HCT116 (cell line): ENCODE results near the gene SPATA3. TPM values are rescaled to one million over a fixed set of nuclear protein-coding genes. Genes with fewer than 3 reads are reported as not detected.

ENCODE experiments used
- ATAC-seq: fragments of 200-7000 bp; cut with Tn5 transposase; 2 replicates; pipeline ENCODE4 v1.9.1; 2020; ENCODE audit warnings: mild to moderate bottlenecking, moderate library complexity
- BruUV-seq: library from RNA; stranded (reverse); fragments of 400-500 nt; replicated peaks from 2 replicates; lab custom pipeline; 2021; lab: Mats Ljungman, UMichigan
- CTCF ChIA-PET: fragments of 300-600 bp; sonication (Branson Sonifier 250); formaldehyde crosslinking; loops from one replicate; lab custom pipeline; 2021; ENCODE audit warnings: antibody characterized with exemption; lab: Charles Lee
- POLR2A ChIA-PET: fragments of 300-600, 350-600 bp; sonication (Branson Sonifier 250); formaldehyde crosslinking; loops from one replicate; lab custom pipeline; 2021; ENCODE audit warnings: antibody characterized with exemption; lab: Charles Lee
- RAD21 ChIA-PET, 2 experiments: fragments of 300-600 bp; sonication (Branson Sonifier 250); formaldehyde crosslinking; loops; one replicate each; lab custom pipeline; 2023; ENCODE audit warnings: low total read pairs in 2 of 2; ENCODE audit not compliant: uncharacterized antibody in 2 of 2, unreplicated experiment in 2 of 2, low non-redundant PET in 1 of 2; lab: Charles Lee
- DNase-seq: peaks from one replicate; pipeline ENCODE4 v3.0.0-alpha.2; 2010; ENCODE audit warnings: low read depth, low spot score
- H2AFZ ChIP-seq: fragments of 200-600 bp; shearing (Covaris generic), sonication (generic); 2 replicates; pipeline ENCODE4 v1.6.1; 2017; ENCODE audit warnings: low read depth, mixed run types, mixed read lengths, antibody characterized with exemption, low read length; ENCODE audit not compliant: poor library complexity, severe bottlenecking
- H3K27ac ChIP-seq: 2 replicates; pipeline ENCODE4 v1.5.1; 2012; ENCODE audit warnings: low read depth, low read length
- H3K27me3 ChIP-seq: fragments of 200-600 bp; sonication (generic); 2 replicates; pipeline ENCODE4 v1.6.1; 2016; ENCODE audit warnings: mixed run types, low read length, mixed read lengths; ENCODE audit not compliant: insufficient read depth
- H3K36me3 ChIP-seq, 2 experiments: fragments of 200-500 bp in 1 of 2; fragments of 200-600 bp in 1 of 2; sonication (Bioruptor generic) in 1 of 2; sonication (generic) in 1 of 2; 2 replicates each; pipeline versions ENCODE4 v1.5.1 to v1.6.1; 2014 to 2016; ENCODE audit warnings: low read length in 2 of 2, inconsistent platforms in 1 of 2, mixed read lengths in 1 of 2, mixed run types in 1 of 2; ENCODE audit not compliant: insufficient read depth in 2 of 2, control insufficient read depth in 1 of 2
- H3K4me1 ChIP-seq, 2 experiments: fragments of 200-600 bp in 1 of 2; sonication (generic) in 1 of 2; 2 replicates each; pipeline versions ENCODE4 v1.5.1 to v1.6.1; 2012 to 2017; ENCODE audit warnings: low read length in 2 of 2, inconsistent platforms in 1 of 2, mild to moderate bottlenecking in 1 of 2, mixed read lengths in 1 of 2, mixed run types in 1 of 2, moderate library complexity in 1 of 2; ENCODE audit not compliant: insufficient read depth in 2 of 2, control insufficient read depth in 1 of 2
- H3K4me2 ChIP-seq: fragments of 200-600 bp; sonication (generic); 2 replicates; pipeline ENCODE4 v1.6.1; 2017; ENCODE audit warnings: mixed run types, low read length, mixed read lengths
- H3K4me3 ChIP-seq, 2 experiments: fragments of 200-600 bp in 1 of 2; sonication (generic) in 1 of 2; replicated peaks in 1 of 2; 2 replicates each; pipeline ENCODE4 v1.5.1; 2011 to 2016; ENCODE audit warnings: low read length in 2 of 2, control low read depth in 1 of 2, low read depth in 1 of 2, mild to moderate bottlenecking in 1 of 2, mixed read lengths in 1 of 2, mixed run types in 1 of 2
- H3K79me2 ChIP-seq: fragments of 200-600 bp; sonication (generic); 2 replicates; pipeline ENCODE4 v1.6.1; 2017; ENCODE audit warnings: mild to moderate bottlenecking, mixed run types, low read length, moderate library complexity, mixed read lengths; ENCODE audit not compliant: insufficient read depth
- H3K9ac ChIP-seq: fragments of 200-600 bp; sonication (generic); 2 replicates; pipeline ENCODE4 v1.6.1; 2016; ENCODE audit warnings: low read length, mixed read lengths
- H3K9me2 ChIP-seq: fragments of 200-600 bp; sonication (generic), shearing (Covaris generic); 2 replicates; pipeline ENCODE4 v1.6.1; 2017; ENCODE audit warnings: mixed run types, mild to moderate bottlenecking, moderate library complexity; ENCODE audit not compliant: insufficient read depth
- H3K9me3 ChIP-seq, 2 experiments: fragments of 200-500 bp in 1 of 2; fragments of 200-600 bp in 1 of 2; sonication (Bioruptor generic) in 1 of 2; sonication (generic) in 1 of 2; 2 replicates each; pipeline ENCODE4 v1.6.1; 2014 to 2017; ENCODE audit warnings: low read length in 2 of 2, mixed read lengths in 2 of 2, inconsistent platforms in 1 of 2, low read depth in 1 of 2, mild to moderate bottlenecking in 1 of 2, mixed run types in 1 of 2, moderate library complexity in 1 of 2; ENCODE audit not compliant: control insufficient read depth in 1 of 2, insufficient read depth in 1 of 2
- H4K20me1 ChIP-seq: fragments of 200-600 bp; sonication (generic), shearing (Covaris generic); 2 replicates; pipeline ENCODE4 v1.6.1; 2017; ENCODE audit warnings: mixed run types, mild to moderate bottlenecking, moderate library complexity; ENCODE audit not compliant: insufficient read depth
- ATF3 ChIP-seq: IDR thresholded peaks from 2 replicates; pipeline ENCODE4 v1.6.1; 2012
- CBX3 ChIP-seq: IDR thresholded peaks from 2 replicates; pipeline ENCODE4 v1.6.1; 2012; ENCODE audit warnings: low read depth
- CEBPB ChIP-seq: IDR thresholded peaks from 2 replicates; pipeline ENCODE4 v1.6.1; 2012; ENCODE audit warnings: low read depth
- EGR1 ChIP-seq: IDR thresholded peaks from 2 replicates; pipeline ENCODE4 v1.6.1; 2012; ENCODE audit warnings: low read depth
- ELF1 ChIP-seq: IDR thresholded peaks from 2 replicates; pipeline ENCODE4 v1.6.1; 2012; ENCODE audit warnings: low read depth, borderline replicate concordance
- EZH2 ChIP-seq: fragments of 200-600 bp; sonication (generic); IDR thresholded peaks from 2 replicates; pipeline ENCODE4 v1.6.1; 2017; ENCODE audit warnings: antibody characterized with exemption, mixed run types
- EZH2phosphoT487 ChIP-seq: fragments of 200-600 bp; IDR thresholded peaks from 2 replicates; pipeline ENCODE4 v1.6.1; 2018; ENCODE audit warnings: antibody characterized with exemption, borderline replicate concordance
- JUND ChIP-seq: IDR thresholded peaks from 2 replicates; pipeline ENCODE4 v1.6.1; 2012
- MAX ChIP-seq: IDR thresholded peaks from 2 replicates; pipeline ENCODE4 v1.6.1; 2012
- POLR2A ChIP-seq: IDR thresholded peaks from 2 replicates; pipeline ENCODE4 v1.7.0; 2011; ENCODE audit warnings: borderline replicate concordance; ENCODE audit not compliant: insufficient read depth, insufficient read length; ENCODE audit errors: extremely low read depth
- RAD21 ChIP-seq: IDR thresholded peaks from 2 replicates; pipeline ENCODE4 v1.6.1; 2012; ENCODE audit warnings: low read depth, mild to moderate bottlenecking
- REST ChIP-seq: IDR thresholded peaks from 2 replicates; pipeline ENCODE4 v1.6.1; 2012; ENCODE audit warnings: low read depth
- SRF ChIP-seq: IDR thresholded peaks from 2 replicates; pipeline ENCODE4 v1.6.1; 2012; ENCODE audit warnings: low read depth
- TCF7L2 ChIP-seq: IDR thresholded peaks from 2 replicates; pipeline ENCODE4 v1.7.0; 2011; ENCODE audit warnings: borderline replicate concordance, inconsistent platforms; ENCODE audit not compliant: insufficient read depth, insufficient read length; ENCODE audit errors: extremely low read depth
- ZFX ChIP-seq: fragments of 450-650 bp; IDR thresholded peaks from 2 replicates; pipeline ENCODE4 v1.6.1; 2017
- ZNF274 ChIP-seq: fragments of 200-500 bp; sonication (Bioruptor generic); IDR thresholded peaks from 2 replicates; pipeline ENCODE4 v1.6.1; 2014; ENCODE audit warnings: mild to moderate bottlenecking, low read depth, low read length, inconsistent platforms
- intact Hi-C: fragments of 100-400 bp; cut with micrococcal nuclease; formaldehyde crosslinking; loops from 2 replicates; pipeline ENCODE4 v1.10.0; 2022
- total RNA-seq: library from RNA; stranded (reverse); gene quantifications from one replicate; pipeline ENCODE4 v1.2.1, GENCODE V29; 2021; ENCODE audit not compliant: unreplicated experiment
- TF ChIP-seq, protein P1 (sequence below), 3 experiments: fragments of 200-600 bp in 1 of 3; sonication (generic) in 1 of 3; IDR thresholded peaks in 2 of 3; conservative IDR thresholded peaks in 1 of 3; 2 replicates each; pipeline ENCODE4 v1.5.1; 2012 to 2017; ENCODE audit warnings: low read depth in 2 of 3, low read length in 2 of 3, antibody characterized with exemption in 1 of 3, borderline replicate concordance in 1 of 3, control low read depth in 1 of 3, mild to moderate bottlenecking in 1 of 3, mixed read lengths in 1 of 3, mixed run types in 1 of 3, moderate library complexity in 1 of 3; ENCODE audit not compliant: insufficient read depth in 1 of 3

The SPATA3 gene
- total RNA-seq, 1 experiment from 2014 or later, result not detected

DNA sequence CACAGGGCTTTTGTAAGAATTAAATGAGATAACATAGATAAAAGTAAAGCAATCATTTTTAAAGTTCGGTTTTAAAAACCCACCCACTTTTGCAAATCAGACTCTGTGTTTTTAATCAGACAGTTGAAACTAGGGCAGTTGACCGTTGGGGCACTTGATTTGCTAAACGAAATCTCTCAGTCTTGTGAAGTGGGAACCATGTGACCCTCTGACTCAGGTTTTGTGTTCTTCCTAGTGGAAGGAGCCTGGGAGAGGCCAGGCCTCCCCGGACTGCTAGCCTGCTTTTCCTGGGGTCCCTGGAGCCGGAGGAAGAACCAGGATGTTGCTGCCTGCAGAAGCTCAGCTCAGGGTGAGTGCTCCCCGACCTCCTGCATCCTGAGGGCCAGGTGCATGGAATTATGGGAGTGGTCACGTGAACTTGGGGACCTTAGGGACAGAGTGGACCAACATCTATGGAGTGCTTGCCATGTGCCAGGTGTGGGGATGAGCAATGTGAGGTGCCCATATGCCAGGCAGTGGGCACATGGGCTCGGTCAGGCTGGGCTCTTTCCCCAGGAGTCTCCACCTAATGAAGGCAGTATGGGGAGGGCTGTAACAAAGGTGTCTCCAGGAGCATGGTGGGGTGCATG is 45.3 kb downstream of the SPATA3 start:
- intact Hi-C loops, result no loop called here
- no TSS peak for BruUV-seq
- no peak for DNase-seq
- ChIA-PET POLR2A (no interaction called here), RAD21 (no interaction called here), CTCF (no interaction called here)
- H3K9me2 ChIP-seq, result no peaks in the 10 kb centered on the region
- H2AFZ ChIP-seq, result no peak overlapping the region
- no peak overlapping the region for H3K9ac ChIP-seq
- ATAC-seq, result no peak
- H3K4me2 ChIP-seq, result no peak overlapping the region
- H4K20me1 ChIP-seq, result no peaks in the 10 kb centered on the region
- H3K27ac ChIP-seq, result no peak overlapping the region
- peaks cover 0 to 11% of the 10 kb centered on the region in 2 experiments; a peak in 1 of 4 replicates for H3K4me1 ChIP-seq
- TF ChIP-seq JUND (no peak), EZH2phosphoT487 (no peak), ZFX (no peak), RAD21 (no peak), CEBPB (no peak), ATF3 (no peak), REST (no peak), SRF (no peak), POLR2A (no peak), EGR1 (no peak), ELF1 (no peak), TCF7L2 (no peak), EZH2 (no peak), CBX3 (no peak), ZNF274 (no peak), MAX (no peak)
- TF ChIP-seq, protein P1, sequence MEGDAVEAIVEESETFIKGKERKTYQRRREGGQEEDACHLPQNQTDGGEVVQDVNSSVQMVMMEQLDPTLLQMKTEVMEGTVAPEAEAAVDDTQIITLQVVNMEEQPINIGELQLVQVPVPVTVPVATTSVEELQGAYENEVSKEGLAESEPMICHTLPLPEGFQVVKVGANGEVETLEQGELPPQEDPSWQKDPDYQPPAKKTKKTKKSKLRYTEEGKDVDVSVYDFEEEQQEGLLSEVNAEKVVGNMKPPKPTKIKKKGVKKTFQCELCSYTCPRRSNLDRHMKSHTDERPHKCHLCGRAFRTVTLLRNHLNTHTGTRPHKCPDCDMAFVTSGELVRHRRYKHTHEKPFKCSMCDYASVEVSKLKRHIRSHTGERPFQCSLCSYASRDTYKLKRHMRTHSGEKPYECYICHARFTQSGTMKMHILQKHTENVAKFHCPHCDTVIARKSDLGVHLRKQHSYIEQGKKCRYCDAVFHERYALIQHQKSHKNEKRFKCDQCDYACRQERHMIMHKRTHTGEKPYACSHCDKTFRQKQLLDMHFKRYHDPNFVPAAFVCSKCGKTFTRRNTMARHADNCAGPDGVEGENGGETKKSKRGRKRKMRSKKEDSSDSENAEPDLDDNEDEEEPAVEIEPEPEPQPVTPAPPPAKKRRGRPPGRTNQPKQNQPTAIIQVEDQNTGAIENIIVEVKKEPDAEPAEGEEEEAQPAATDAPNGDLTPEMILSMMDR (IDR thresholded peaks at IDR 0.05 in 2 of 3, conservative IDR thresholded peaks at IDR 0.05 in 1 of 3; ENCODE audit: borderline replicate concordance in 1 of 3, insufficient read depth in 1 of 3, low read depth in 2 of 3, low read length in 2 of 3), result no peak
- peaks cover 0 to 3% of the 10 kb centered on the region in 2 experiments; a peak in 1 of 4 replicates for H3K36me3 ChIP-seq
- no peak overlapping the region for H3K4me3 ChIP-seq
- no peaks in the 10 kb centered on the region for H3K27me3 ChIP-seq
- H3K79me2 ChIP-seq, result no peaks in the 10 kb centered on the region
- no peaks in the 10 kb centered on the region for H3K9me3 ChIP-seq
